SK-N-MC (cell line): ENCODE measurements around the gene RANBP9.

Experiments
- EZH2 ChIP-seq: fragments of 200-600 bp; sonication (generic); IDR thresholded peaks from one replicate; pipeline ENCODE4 v1.6.1; 2017; ENCODE audit warnings: antibody characterized with exemption
- POLR2AphosphoS5 ChIP-seq: IDR thresholded peaks from 2 replicates; pipeline ENCODE4 v1.6.1; 2012; ENCODE audit warnings: mild to moderate bottlenecking, low read depth, low read length, borderline replicate concordance

- no peak for TF ChIP-seq EZH2
- no peak for TF ChIP-seq POLR2AphosphoS5
Observed at GRCh38 chr6:13759025-13759424, 47.4 kb upstream of the RANBP9 start.
